Gastroesophageal sphincter (tissue), 3 donors: ENCODE data around the gene TMCC3.
"Not testable (repeated sequence)": the region's sequence is repeated elsewhere in the genome, so short reads cannot be mapped to it uniquely, and the experiment has no call there.

Source experiments
- POLR2A ChIP-seq, 2 donors: fragments of 450-650 bp; IDR thresholded peaks; one replicate each; pipeline ENCODE4 v1.6.1; 2017; ENCODE audit warnings: antibody characterized with exemption in 2 of 2, mild to moderate bottlenecking in 2 of 2, moderate library complexity in 1 of 2
- TF ChIP-seq, protein P1 (sequence below), 4 experiments: fragments of 200-600 bp in 2 of 4; fragments of 450-650 bp in 2 of 4; sonication (generic) in 1 of 4; IDR thresholded peaks; one replicate each; pipeline ENCODE4 v1.5.1; 2017 to 2019; ENCODE audit warnings: antibody characterized with exemption in 4 of 4, mild to moderate bottlenecking in 2 of 4, moderate library complexity in 2 of 4

DNA sequence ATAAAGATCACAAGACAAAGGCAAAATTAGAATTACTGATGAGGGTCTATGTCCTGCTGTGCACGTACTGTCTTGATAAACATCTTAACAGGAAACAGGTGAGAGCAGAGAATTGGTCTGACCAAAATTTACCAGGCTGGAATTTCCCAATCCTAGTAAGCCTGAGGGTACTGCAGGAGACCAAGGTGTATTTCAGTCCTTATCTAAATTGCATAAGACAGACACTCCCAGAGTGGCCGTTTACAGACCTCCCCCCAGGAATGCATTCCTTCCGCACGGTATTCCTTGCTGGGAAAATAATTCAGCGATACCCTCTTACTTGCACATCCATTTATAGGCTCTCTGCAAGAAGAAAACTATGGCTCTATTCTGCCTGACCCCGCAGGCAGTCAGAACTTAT, 43.5 kb downstream of the TMCC3 start:
- TF ChIP-seq POLR2A (IDR thresholded peaks at IDR 0.05), result not testable (repeated sequence)
- TF ChIP-seq, protein P1, sequence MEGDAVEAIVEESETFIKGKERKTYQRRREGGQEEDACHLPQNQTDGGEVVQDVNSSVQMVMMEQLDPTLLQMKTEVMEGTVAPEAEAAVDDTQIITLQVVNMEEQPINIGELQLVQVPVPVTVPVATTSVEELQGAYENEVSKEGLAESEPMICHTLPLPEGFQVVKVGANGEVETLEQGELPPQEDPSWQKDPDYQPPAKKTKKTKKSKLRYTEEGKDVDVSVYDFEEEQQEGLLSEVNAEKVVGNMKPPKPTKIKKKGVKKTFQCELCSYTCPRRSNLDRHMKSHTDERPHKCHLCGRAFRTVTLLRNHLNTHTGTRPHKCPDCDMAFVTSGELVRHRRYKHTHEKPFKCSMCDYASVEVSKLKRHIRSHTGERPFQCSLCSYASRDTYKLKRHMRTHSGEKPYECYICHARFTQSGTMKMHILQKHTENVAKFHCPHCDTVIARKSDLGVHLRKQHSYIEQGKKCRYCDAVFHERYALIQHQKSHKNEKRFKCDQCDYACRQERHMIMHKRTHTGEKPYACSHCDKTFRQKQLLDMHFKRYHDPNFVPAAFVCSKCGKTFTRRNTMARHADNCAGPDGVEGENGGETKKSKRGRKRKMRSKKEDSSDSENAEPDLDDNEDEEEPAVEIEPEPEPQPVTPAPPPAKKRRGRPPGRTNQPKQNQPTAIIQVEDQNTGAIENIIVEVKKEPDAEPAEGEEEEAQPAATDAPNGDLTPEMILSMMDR (IDR thresholded peaks at IDR 0.05), result not testable (repeated sequence)
